ENCODE measurements around the gene MAGI1. TPM values are rescaled to one million over a fixed set of nuclear protein-coding genes. Genes with fewer than 3 reads are reported as not detected.

Gene MAGI1
- total RNA-seq, 1 donor from 2014 or later = 45.3 TPM

DNA sequence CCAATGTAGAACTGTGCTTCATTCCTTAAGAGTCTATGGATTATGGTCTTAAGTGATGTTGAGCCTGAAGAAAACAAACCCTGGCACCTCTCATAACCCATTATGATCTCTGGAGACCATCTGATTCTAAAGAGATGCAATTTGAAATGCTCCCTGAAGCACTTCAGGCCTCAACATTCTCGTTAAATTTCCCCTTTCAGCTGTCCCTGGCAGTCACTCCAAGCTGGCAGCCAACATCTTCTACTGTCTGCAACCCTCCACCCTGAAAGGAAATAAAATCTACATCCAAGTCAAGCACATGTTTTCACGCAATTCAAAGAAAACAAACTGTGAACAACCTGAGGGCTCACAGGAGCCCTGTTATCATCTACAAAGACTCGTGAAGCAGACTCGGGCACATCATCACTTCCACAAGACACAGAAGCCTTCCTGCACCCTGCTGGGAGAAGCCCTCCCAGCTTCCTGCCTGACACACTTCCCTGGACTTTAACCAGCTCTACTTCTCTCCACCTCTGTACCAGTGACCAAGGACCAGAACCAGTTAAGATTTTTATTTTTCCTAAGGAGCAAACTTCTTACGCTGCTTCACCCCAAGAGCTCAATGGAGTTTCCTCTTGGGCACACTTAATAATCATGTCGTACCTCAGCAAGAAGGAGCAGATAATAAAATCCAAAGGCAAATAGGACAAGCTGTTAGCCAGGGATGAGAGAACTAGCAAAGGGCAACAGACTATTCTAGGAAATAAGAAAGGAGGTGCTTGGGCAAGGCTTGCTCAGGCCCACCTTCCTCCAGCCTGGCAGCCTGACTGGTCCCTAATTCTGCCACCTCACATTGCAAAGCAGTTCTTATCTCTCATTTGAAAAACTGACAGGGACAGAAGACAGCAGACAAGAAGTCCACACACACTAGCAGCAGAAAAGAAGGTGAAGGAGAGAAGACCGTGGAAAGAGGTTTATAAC is 67.1 kb downstream of the MAGI1 start:
- DNase-seq = no peak

DNA sequence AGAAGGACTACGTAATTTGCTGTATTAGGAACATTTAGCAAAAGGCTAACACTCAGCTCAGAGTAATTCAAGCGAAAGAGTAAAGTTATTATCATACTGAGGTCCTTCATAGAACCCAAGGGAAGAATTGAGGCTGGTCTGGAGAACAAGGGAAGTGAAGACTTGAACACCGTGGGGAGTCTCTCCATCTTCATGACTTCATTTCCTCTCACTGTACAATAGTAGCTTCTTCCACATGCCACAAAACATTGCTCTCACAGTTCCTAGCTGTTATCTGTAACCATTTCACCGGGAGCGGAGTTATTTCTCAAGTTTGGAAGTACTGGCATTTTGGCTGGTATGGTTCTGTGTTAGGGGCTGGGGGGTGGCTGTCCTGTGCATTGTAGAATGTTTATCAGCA is 69.7 kb downstream of the MAGI1 start:
- DNase-seq = no peak

DNA sequence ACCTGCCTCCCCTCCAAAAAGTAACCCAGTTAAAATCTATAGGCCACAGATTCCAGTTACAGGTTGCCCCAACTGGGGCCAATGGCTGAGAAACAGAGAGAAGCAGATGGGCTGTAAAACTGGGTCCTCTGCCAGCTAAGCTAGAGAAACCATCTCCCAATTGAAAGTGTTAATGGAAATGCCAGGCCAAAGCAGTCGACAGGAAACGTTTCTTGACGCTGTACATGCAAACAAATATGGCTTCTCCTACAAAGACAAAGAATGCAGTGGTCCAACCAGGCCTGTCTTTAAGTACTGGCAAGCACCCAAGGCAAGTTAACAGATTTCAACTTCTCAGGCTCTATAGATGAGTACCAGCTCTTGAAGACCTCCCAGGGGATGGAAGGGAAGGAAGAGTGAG is 71.3 kb downstream of the MAGI1 start:
- DNase-seq = no peak

DNA sequence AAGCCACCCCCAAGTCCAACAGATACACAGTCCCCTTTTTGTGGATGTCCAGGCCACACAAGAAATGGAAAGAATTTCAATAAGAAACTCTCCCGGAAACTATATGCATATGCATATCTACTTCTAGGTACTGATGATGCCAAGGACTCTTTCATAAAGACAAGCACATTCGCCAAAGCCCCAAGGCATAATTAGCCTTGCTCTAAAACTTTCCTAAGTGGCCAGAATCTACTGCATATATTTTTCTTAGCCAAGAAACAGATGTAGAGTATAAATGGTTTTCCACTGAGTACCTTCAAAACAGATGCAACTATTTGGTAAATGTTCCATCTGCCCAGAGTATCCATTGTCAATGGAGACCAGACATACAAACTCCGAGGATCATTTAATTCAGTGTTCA is 73.9 kb downstream of the MAGI1 start:
- DNase-seq = no peak

DNA sequence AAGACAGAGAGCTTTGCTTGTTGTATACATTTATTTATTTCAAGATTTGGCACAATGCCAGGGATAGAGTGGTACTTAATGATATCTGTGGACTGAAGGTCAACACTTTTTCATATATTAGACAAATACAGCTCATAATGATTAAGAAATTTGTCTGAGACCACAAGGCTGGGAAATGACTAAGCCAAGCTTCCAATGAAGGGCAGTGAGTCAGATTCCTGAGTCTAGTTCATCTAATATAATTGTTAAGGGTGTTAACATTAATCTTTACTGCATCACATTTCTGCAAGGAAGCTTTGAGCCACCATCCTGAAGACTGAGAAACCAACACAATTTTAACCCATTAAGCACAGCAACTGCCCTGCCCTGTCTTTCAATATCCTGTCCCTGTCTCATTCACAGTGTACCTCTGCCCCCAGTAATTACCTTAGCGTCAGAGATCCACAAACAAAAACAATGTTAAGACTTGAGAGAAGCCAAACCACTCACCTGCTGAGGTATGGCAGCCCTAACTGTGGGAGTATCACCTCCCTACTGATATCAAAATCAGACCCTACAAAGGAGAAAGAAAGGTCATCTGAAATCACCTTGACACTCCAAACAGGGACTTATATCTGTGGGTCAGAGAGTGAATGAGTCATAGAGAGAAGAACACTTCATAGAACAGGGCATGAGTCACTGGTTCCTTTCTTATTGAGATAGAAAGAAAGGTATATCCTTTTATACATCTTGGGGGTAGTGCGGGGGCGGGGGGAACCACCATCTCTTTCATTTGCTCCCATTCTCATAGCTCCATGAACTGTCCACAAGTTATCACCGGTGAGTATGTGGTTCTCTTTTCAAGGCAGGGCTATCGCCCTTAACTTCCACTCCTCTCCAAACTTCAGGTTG is 74.7 kb downstream of the MAGI1 start:
- no peak for DNase-seq

DNA sequence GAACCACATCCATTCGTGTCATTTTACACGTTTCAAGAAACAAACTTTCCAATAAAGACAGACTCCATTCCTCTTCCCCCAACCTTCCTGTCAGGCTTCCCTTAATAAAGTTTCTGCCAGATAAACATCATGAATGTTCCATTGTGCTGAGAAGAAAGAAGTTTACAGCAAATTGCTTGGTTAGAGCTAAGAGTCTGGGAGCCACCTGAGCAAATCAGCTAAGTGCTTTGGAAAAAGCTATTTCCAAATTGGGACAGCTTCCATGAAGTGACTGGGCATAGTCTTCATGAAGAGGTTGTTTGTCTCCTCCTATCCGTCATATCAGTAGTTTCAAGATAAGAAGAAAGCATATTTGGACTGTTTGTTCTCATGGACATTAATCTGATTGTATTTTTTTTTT is 77.0 kb downstream of the MAGI1 start:
- no peak for DNase-seq

DNA sequence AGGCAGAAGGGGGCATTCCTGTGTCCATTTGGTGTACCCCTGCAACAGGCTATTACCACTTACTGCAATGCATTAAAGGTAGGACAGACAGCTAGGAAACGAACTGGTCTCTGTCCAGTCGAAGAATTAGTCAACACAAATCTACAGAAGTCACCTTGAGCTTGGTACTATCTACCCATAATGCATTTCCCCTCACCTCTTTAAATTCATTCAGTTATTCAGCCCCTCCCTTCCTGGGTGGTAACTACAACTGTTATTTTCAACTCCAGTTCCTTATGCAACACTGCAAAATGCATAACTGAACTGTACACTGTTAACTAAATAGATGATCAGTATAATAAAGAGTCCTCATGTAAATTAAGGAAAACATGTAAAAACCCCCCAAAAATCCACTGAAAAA is 77.6 kb downstream of the MAGI1 start:
- DNase-seq = no peak

DNA sequence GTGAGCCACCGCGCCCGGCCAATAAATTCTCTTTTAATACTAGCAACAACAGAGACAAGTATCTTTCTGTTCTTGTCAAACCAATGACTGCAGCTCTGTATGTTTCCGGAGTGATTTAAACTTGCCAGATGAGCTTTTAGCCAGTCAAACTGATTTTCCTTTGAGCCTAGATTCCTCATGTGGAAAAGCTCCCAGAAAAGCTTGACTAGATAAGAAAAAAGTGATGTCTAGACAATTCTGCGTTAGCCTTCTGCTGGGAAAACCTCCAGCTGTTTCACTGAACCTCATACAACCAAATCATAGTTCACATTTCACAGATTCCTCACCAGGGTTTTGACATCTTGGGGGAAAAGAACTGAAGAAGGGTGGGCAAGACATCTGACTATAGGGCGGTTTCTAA is 78.6 kb downstream of the MAGI1 start:
- no peak for DNase-seq

DNA sequence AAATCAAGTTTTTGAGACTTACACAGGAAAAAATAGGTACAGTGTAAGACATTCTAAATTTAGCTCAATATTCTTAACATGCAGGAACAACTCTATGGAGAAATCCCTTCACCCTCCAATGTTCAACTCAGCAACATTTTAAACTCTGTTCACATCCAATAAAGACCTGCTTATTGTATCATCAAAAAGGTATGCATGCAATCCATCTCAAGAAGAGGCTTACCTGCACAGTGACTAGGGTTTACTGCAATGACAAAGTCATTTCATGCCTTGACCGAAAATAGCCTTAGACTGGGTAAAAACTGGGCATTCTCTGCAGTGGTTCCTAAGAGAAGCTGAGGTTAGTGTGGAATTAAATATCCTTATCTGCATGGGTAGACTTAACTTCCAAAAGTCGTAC is 80.5 kb downstream of the MAGI1 start:
- DNase-seq = no peak

DNA sequence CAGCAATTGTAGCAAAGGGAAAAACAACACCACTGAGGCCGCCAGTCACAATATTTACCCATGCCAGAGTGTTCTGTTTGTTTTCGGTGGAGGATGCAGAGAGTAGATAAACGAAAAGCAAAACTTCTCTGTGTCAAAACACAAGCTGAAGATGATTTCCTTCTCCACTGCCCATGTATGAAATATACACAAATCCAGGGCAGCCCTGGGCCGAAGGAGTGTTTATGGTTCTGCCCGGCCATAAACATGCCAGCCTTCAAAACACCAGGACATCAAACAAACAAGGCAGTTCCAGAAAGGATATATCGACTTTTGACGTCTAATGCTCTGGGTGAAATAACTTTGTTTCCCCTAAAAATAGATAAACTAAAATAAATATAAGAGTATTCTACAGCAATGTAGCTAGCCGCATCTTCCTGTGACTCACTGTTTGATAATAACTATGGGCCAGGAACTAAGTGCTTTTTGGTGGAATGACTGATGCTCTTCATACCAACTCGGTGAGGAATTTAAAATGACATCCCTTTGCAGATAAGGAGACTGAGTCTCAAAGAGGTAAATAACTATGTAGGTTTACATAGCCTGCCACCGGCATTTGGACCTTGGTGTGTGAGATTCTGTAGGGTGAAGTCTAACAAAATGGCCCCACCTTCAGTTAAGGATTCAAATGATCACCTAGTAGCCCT is 82.8 kb downstream of the MAGI1 start:
- no peak for DNase-seq

DNA sequence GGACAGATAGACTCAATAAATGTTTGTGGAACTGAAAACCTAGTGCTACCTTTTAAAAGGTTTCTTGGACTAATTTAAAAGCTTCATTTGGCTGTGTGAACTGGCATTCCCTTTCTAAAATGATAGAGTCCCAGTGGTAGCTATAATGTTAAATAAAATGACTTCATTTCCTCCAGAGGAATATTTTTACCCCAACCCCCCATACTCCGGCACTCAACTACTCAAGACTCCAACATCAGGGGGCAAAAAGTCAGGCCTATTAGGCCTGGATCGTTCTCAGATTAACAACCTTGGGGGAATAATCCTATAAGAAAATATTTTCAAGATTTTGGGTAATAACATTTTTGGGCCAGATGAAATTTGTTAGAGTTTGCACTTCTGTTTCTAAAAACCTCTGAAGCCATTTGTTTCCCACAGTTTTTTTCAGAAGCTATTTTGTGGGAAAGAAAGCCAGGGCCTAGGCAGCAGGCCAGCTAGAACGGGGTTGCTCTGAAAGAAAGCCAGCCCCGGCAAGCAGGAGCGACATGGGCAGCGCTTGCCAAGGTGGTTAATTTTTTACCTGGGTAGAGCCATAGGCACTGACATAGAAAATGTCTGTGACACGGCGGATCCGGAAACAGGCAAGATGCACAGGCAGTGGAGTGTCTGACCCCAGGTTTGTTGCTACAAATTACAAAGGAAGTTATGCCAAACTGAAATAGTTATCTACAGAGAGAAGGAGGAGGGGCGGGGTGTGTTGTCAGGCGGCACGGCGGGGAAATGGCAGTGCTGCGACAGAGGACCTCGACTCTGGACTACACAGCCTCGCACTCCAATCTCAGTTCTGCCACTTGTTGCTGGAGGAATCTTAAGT is 84.6 kb downstream of the MAGI1 start:
- DNase-seq = no peak

DNA sequence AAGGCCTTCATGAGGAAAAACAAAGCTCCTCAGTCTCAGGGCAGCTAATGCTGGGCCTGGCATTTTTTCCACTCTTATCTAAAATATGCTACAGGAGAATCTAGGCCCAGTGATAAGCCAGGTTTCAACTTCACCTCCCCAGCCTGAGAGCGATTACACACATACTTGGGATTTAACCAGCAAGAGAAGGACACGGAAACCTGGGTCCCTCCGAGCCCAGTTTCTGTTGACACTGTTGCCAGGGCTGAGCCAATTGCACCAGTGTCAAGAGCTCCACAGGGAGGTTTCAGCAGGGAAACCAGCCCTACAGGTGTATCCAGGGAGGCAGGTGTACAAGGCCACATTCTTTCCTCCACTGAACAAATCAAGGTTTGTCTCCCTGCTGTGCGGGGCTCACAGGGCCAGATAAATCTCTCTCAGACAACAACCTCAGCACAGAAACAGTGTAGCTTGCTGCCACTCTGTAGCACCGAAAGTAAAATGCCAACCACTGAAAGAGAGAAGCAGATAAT is 85.4 kb downstream of the MAGI1 start:
- DNase-seq = no peak

DNA sequence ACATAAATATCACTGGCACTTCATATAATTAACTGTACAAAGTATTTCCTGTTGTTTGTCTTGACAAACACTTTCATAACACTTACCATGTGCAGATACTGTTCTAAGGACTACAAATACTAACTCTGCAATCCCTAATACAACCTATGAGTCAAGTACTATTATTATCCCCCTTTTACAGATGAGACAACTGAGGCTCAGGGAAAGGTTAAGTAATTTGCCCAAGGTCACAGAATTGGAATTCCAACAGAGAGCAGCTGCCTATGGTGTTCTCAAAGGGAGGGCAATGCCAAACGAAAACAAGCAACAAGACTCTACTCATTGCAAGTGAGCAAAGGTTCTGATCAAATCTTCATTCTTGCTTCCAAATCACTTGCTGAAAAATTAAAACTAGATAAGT is 85.9 kb downstream of the MAGI1 start:
- DNase-seq = no peak

DNA sequence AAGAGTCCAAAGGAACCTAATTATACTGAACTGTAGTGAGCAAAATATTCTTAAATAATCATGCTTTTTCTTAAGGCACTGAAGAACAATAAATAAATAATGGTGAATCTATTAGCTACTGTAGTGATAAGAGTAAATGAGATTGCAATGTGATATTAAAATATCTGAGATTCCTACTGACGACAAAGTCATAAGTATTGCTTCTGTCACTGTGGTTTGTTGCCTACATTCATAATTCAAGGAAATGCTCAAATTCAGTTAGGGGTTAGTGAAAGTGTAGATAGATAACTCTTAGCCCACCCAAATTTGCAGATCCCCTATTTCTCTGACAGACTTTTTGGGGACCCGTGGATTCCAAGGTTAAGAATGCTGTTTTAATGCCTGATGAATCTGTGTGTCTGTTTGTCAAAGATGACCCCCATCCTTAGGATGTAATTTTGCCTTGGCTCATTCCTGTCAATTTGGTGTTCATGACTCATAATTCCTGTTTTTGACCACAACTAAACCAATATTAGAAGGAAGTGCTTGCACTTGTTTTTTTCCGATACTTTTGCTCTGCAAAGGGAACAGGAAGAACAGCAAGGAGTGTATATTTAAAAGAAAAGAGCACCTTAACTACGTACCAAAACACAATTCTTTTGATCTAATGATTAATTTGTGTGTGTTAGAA is 86.7 kb downstream of the MAGI1 start:
- no peak for DNase-seq

DNA sequence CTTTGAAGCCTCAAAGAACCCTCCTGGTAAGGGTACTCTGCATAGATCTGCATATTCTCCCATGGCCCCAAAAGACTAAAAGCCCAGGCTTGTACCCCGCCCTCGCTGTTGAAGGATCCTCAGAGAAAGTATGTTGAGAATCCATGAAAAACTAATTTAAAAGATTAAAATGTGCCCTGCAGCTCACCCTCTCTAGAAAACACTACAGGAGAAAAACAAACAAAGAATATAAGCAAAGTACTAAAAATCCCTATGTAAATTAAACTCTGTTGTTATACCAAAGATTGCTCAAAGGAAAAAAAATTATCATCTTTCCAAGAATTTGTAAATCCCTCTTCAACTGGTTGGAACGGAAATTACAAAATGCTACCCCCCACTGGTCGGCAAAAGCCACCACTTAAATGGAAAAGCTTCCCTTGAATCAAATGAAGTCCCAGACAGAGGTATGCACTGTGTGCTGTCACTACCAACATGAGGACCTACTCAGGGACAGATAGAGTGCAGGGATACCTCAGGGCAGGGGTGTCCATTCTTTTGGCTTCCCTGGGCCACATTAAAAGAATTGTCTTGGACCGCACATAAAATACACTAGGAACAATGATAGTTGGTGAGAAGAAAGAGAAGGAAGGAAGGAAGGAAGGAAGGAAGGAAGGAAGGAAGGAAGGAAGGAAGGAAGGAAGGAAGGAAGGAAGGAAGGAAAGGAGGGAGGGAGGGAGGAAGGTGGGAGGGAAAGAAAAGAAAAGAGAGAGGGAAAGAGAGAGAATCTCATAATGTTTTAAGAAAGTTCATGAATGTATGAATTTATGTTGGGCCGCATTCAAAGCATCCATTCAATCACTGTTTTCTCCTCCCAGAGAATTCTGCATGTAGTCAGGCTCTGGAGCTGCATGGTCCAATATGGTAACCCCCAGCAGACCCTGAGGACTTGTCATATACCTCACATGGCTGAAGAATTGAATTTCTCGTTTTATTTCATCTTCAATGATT is 88.1 kb downstream of the MAGI1 start:
- DNase-seq = no peak

DNA sequence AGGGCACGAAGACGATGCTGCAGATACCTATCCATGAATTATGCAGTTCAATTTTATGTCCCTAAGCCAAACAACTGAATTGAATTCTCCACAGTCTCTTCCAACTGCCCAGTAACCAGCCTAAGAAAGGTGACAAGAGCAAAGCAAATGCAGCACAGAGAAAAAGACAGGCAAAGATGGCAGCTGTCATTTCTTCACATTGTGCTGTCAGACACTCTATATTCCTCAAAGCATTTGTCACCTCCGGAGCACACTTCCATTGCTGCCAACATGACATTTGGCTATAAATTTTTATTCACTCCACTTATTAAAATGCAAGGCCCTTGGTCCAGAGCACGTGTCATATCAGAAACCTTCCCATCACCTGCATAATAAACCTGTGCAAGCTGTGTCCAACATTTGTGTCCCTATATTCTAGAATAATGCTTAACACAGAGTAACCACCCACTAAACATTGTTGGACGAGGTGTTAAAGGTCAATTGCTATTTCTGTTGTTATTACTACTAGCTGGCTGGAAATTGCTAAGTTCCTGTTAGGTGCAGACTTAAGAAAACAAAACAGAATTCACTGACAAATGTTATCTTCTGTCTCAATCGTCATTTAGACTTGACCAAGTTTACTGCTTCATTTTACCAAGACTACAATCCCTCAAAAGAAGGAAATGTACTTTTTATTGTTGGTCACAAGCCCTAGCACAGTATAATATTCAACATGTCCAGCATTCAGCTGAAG is 89.7 kb downstream of the MAGI1 start:
- DNase-seq = peak; percentile 17

DNA sequence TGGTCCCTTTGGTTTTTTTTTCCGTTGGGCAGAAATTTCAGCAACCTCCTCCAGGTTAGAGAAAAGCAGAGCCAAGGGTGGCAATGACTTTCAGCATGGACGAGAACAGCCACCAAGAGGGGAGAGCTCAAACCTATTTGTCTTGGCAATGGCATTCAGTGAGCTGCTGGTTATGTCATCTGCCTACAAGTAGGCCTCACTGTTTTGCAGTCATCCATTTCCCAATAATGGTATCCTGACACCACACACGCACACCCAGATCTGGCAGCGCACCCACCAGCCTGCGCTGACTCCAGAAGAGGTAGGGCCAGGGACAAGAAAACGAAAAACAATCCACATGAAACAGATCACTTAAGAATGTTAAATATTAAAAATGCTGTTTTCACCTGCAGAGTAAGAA is 92.3 kb downstream of the MAGI1 start:
- DNase-seq = no peak

DNA sequence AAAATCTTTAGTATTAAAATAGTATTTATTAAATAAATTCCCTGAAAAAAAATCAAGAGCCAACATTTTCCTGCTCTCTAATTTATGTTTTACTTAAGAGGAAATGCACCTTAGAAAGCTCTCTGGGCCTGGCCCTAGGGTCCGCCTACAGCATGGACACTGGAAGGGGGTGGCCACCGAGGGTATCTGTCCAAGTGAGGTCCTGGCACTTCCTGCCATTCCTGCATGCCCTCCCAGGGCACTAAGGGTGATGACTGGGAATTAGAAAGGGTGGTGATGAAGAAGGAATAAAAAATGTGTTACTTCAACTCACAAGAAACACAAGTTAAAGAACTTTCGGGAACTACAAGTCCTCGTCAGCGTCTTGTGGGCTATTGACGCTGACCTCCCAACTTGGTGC is 92.8 kb downstream of the MAGI1 start:
- DNase-seq = no peak

DNA sequence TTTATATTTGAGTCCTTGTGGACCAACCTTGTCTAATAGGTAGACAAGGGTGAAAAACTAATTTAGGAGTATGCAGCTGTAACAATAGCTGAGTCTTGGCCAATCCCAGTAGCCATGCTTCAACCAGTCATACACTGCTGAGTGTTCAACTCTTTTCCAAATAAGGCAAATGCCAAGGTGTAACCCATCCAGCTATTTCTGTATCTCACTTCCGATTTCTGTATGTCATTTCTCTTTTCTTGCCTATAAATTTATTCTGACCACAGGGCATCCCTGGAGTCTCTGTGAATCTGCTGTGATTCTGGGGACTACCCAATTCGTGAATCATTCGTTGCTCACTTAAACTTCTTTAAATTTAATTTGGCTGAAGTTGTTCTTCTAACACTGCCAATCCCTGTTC is 93.2 kb downstream of the MAGI1 start:
- DNase-seq = no peak

Data from skin of body (tissue), 2 donors.